Activated CD4-positive, alpha-beta T cell treated with anti-CD3 and anti-CD28 coated beads, Interleukin-2, amount 50 U/mL, for 48 hours (primary cell): ENCODE data around the gene MAGI2.

Experiments
- DNase-seq, 2 experiments: peaks; one replicate each; pipeline ENCODE4 v3.0.0-alpha.2; 2020

MAGI2 gene

DNA sequence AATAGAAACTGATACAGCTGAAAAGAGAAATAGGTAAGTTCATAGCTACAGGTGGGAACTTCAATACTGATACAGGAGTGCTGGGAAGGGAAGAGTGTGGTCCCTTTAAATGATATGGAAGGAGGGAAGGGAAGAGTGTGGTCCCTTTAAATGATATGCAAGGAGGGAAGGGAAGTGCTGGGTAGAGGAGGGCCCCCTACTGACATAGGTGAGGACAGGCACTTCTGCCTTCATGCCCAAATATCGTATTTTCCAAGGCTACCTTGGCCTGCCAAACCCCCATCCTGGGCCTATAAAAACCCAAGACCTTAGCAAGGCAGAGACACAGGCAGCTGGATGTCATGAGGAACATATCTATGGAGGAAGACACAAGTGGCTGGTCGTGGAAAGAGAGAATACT, 92.3 kb downstream of the MAGI2 start:
- DNase-seq, result no peak

DNA sequence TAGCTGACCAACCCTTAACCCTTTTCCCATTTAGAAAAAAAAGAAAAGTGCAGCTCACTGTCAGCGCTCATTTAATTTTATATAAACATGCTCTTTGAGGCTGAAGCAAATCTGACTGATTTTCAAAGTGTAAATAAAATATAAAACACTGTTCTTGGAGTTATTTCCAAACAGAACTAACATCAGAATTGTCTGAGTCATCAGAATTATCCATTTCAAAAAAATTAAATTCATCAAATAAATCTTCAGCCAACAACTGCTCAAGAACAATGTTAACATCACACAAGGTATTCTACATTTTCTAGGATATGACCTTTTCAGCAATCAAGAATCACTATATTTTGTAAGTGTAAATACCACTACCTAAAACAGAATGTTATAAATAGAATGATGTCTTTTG, 93.6 kb downstream of the MAGI2 start:
- no peak for DNase-seq

- no peak for DNase-seq
These were observed 96.4 kb downstream of the MAGI2 start for GRCh38 chr7:79357101-79357500.

GRCh38 chr7:79353720-79354468, 99.6 kb downstream of the MAGI2 start:
- DNase-seq, result no peak

GRCh38 chr7:79352323-79352722, 101.1 kb downstream of the MAGI2 start:
- no peak for DNase-seq

GRCh38 chr7:79347351-79347750, 106.1 kb downstream of the MAGI2 start:
- DNase-seq, result no peak

- no peak for DNase-seq
These were observed 111.6 kb downstream of the MAGI2 start for GRCh38 chr7:79341902-79342301.

GRCh38 chr7:79340212-79340611, 113.3 kb downstream of the MAGI2 start:
- DNase-seq, result no peak

DNA sequence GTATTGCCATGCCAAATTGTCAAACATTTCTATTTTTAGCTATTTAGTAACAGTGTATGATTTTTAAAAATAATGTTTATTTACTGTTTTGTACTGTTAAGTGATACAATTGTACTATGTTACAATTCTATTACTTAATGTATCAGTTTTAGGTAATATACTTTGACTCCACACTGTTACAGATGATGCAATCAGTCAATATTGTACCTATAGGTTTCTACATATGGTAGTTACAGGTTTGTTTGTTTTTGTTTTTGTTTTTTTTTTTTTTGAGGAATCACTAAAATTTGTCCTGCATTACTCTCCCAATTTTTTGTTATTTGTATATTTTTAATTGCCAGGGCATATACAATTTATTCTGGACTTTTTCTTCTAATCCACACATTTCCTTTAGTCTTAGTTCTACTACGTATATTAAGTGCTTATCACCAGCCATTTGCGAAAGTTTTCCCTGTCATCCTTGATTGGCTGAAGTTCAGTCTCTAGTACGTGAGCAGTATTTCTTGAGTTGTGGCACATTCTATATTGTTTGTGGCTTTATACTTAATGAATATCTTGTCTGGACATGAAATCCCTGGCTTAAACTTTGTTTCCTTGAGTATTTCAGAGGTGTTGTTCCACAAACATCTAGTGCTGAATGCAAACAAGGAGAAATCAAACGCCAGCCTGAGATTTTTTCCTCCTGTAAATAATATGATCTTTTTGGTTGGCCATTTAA, 114.1 kb downstream of the MAGI2 start:
- DNase-seq, result no peak

DNA sequence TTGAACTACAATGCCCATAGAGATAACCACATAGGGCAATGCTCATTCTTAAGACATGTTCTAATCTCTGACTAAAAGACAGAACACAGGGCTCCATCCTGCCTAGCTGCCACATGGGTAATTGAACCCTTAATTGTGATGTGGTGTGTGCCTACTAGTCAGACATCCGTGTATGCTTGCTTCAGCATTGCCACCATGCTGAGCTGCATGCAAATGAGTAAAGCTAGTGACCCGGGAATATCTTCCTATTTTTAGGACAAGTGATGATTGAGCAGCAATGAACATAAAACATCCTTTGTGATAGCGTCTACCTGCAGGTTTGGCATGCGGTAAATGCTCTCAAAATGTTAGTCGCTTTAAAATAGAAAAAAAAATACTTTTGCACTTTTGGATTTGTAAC, 115.8 kb downstream of the MAGI2 start:
- no peak for DNase-seq

DNA sequence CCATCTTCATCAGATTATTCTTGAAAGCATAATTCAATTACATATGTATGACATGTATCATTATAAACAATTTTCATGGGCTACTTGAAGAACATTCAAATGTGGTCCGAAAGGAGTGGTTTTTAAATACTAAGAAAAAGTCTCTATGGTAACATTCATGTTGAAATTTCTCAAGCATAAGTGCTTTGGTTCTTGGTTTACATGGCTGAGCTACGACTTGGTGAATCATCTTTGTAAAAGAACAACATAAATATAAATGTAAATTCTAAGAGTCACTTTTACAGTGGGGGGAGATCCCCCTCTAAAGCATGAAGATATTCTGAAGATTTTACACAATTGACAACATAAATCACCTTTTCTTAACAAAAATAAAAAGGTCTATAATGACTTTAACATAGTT, 118.6 kb downstream of the MAGI2 start:
- no peak for DNase-seq

GRCh38 chr7:79334334-79334733, 119.1 kb downstream of the MAGI2 start:
- no peak for DNase-seq

DNA sequence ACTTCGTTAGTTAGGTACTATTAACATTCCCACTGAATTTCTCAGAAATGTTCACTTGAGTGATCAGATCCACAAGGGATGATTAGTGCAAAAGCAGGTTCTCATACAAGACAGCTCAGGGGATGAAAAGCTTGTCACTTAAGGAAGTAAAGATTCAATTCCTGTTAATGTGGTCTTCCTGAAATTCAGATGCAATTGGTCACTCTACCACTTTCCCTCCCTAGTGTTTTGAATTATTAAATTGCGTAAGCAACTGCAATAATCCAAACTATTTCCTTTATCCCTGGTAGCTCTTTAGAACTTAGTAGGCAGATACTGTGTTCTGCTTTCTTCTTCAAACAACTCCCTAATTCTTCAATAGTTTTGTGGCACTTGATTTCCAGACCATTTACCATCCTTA, 121.4 kb downstream of the MAGI2 start:
- no peak for DNase-seq

- DNase-seq, result no peak
These were observed 124.0 kb downstream of the MAGI2 start for GRCh38 chr7:79329464-79329863.

DNA sequence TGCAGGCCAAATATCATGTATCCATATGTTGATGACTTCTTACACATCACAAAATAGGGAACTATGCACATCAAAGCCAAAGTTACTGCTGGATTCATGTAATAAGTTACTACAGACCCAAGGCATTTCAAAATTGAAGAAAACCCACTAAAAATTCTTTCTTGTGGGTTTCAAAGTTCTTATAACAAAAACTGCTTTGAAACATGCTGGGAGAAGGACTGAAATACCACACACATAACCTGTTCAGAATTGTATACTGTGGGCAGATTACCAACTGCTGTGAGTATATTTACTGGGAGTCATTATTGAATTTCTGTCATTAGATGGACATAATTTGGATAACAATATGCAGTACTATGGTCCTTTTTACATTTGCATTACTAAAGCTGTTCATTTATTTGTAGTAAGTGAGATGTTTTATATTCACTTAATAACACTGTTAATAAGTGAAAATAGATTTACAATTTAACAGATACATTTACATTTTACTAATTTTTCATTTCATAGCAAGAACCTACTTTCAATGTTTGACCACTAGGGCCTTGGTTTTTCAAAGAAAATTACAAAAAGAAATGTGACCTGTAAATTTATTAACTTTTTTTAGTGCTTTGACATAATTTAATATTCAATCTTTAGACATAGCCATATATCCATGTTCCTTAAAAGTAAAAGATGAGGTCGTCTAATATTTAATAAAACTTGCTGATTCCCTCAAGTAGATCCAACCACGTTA, 132.6 kb downstream of the MAGI2 start:
- no peak for DNase-seq

DNA sequence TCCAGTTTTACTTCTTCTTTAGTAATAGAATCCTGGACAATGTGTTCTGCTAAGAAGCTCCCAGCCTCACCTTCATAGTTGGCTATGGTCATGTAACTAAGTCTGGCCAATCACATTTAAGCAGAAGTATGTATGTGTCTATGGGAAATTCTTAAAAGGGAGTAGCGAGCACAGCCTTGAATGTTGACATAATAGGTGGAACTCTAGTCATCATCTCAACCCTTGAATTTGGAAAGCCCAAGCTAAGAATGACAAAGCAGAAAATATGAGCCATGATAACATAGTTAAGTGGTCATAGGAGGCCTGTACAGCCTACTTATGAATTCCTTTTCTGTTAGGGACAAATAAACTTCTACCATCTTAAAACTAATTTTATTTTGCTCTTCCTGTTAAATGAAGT, 134.1 kb downstream of the MAGI2 start:
- DNase-seq, result no peak

DNA sequence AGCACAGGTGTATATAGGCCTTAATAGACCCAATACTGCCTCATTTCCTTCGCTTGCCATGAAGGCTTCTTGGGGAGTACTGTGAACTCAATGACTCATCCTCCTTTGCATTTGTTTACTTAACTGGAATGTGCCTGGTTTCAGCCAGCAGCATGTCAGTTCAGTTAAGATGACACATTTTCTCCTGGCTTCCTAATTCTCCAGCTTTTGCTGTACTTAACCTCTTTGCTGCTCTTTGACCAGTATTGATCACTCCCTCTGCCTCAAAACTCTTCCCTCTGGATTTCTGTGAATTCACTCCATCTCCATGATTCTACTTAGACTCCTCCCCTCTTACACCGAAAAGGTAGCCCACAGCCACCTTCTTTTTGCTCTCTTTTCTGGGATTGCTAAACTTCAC, 135.7 kb downstream of the MAGI2 start:
- DNase-seq, result no peak

- no peak for DNase-seq
These were observed 141.4 kb downstream of the MAGI2 start for GRCh38 chr7:79312022-79312421.

DNA sequence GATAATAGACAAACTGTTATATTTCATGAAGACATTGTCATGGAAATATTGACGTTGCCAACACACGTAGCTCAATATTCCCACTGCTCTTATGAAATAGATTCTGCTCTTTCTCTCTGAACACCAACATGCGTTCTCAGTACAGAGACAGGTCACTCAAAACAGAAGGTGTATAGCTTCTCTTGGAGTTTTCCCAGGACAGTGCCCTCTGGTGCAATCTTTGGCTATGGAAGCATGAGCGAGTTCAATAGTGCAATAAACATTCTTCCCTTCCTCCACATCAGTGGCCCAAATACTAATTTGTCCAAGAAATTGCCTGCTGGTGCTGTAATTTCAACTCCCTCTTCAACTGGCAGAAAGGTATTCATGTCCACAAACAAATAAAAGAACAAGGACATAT, 145.3 kb downstream of the MAGI2 start:
- DNase-seq, result no peak

DNA sequence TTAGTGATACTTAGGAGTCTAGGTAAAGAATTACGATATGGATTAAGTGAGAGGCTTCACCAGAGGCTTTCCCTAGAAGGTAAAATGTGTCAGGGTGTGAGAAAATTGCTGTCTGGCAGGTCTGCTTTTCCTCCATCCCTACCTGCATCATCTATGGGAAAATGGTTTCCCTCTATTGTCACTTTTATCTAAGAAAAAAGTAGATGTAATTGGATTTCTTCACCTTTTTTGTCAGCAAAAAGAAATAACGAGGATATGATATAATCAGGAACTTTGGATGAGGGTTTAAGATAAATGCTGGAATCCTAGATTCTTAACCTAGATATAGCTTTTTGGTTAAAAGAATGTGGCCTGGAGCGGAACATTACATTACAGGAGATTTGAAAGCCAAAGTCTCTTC, 146.1 kb downstream of the MAGI2 start:
- no peak for DNase-seq

DNA sequence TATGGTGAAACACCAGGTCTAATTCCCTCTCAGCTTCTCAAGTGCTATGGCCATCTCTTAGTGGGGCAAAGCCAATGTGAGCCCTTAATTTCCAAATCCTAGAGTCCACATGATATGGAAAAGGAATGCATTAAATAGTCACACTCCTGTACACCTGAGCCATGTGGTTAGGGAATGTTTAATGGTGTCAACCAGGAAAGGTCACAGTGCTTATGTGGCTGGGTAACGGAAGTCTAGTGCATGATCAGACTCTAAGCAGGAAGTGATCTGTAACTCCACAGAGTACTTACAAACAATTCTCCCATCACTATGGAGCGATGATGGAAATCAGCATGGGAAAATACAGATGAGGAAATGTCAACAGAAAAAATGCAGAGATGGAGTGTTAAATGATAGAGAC, 148.8 kb downstream of the MAGI2 start:
- DNase-seq, result no peak

GRCh38 chr7:79302293-79302692, 151.2 kb downstream of the MAGI2 start:
- DNase-seq, result no peak

- no peak for DNase-seq
These were observed 152.0 kb downstream of the MAGI2 start for GRCh38 chr7:79301419-79301818.

GRCh38 chr7:79300573-79300972, 152.9 kb downstream of the MAGI2 start:
- DNase-seq, result no peak
